Measurements from ENCODE around the gene GSTA2. TPM values are rescaled to one million over a fixed set of nuclear protein-coding genes. Genes with fewer than 3 reads are reported as not detected.

GSTA2 gene
- total and polyA plus RNA-seq, 2 donors from 2014 or later, result 0.28 to 133 TPM

- H3K27me3 ChIP-seq (ENCODE audit: control insufficient read depth, insufficient read depth, low read length), result no peaks in the 10 kb centered on the region
- FAIRE-seq (no peak), DNase-seq (no peak)
- H3K9ac ChIP-seq (ENCODE audit: low read length in 3 of 3), result no peak overlapping the region
- no peak overlapping the region for H3K4me3 ChIP-seq (ENCODE audit: low read length in 3 of 3)
- no peaks in the 10 kb centered on the region for H3K36me3 ChIP-seq (ENCODE audit: control insufficient read depth in 2 of 3, insufficient read depth in 3 of 3, low read length in 3 of 3)
- intact Hi-C loops (cut with DNase I), result no loop called here
- H3K4me1 ChIP-seq (ENCODE audit: control insufficient read depth in 2 of 3, insufficient read depth in 2 of 3, low read depth in 1 of 3, low read length in 3 of 3), result peaks cover 0 to 21% (median 7%) of the 10 kb centered on the region in 3 donors
- no peak for TF ChIP-seq CTCF (IDR thresholded peaks at IDR 0.05; ENCODE audit: borderline replicate concordance, extremely low read depth, insufficient read depth)
- H3K27ac ChIP-seq (ENCODE audit: low read depth in 2 of 2, low read length in 2 of 2), result peak overlapping the region; percentile 40 to 48
- H3K9me3 ChIP-seq (ENCODE audit: control insufficient read depth in 2 of 3, insufficient read depth in 1 of 3, low read length in 3 of 3), result no peaks in the 10 kb centered on the region
Observed at GRCh38 chr6:52727908-52728307, 35.4 kb downstream of the GSTA2 start.

GRCh38 chr6:52726741-52727535 lies 36.3 kb downstream of the GSTA2 start:
- intact Hi-C loops (cut with DNase I), result no loop called here

GRCh38 chr6:52726193-52726542 lies 37.1 kb downstream of the GSTA2 start:
- no peak overlapping the region for H3K9ac ChIP-seq (ENCODE audit: low read length in 3 of 3)
- H3K27ac ChIP-seq (ENCODE audit: low read depth in 2 of 2, low read length in 2 of 2), result peak overlapping the region; percentile 54 to 77
- no peaks in the 10 kb centered on the region for H3K36me3 ChIP-seq (ENCODE audit: control insufficient read depth in 2 of 3, insufficient read depth in 3 of 3, low read length in 3 of 3)
- no peak overlapping the region for H3K4me3 ChIP-seq (ENCODE audit: low read length in 3 of 3)
- peaks cover 0 to 21% (median 7%) of the 10 kb centered on the region in 3 donors for H3K4me1 ChIP-seq (ENCODE audit: control insufficient read depth in 2 of 3, insufficient read depth in 2 of 3, low read depth in 1 of 3, low read length in 3 of 3)
- no peaks in the 10 kb centered on the region for H3K27me3 ChIP-seq (ENCODE audit: control insufficient read depth, insufficient read depth, low read length)
- H3K9me3 ChIP-seq (ENCODE audit: control insufficient read depth in 2 of 3, insufficient read depth in 1 of 3, low read length in 3 of 3), result no peaks in the 10 kb centered on the region
- no peak for TF ChIP-seq CTCF (IDR thresholded peaks at IDR 0.05; ENCODE audit: borderline replicate concordance, extremely low read depth, insufficient read depth)
- DNase-seq (no peak), FAIRE-seq (no peak)
- intact Hi-C loops (cut with DNase I), result no loop called here

More at GRCh38 chr6:52726741-52727535, 36.3 kb downstream of the GSTA2 start:
- Histone ChIP-seq H3K36me3 (ENCODE audit: control insufficient read depth in 2 of 3, insufficient read depth in 3 of 3, low read length in 3 of 3) (no peaks in the 10 kb centered on the region), H3K27ac (ENCODE audit: low read depth in 2 of 2, low read length in 2 of 2) (peak overlapping the region in 1 of 2 donors; percentile 47), H3K4me1 (ENCODE audit: control insufficient read depth in 2 of 3, insufficient read depth in 2 of 3, low read depth in 1 of 3, low read length in 3 of 3) (peaks cover 0 to 21% (median 7%) of the 10 kb centered on the region in 3 donors), H3K9ac (ENCODE audit: low read length in 3 of 3) (no peak overlapping the region), H3K9me3 (ENCODE audit: control insufficient read depth in 2 of 3, insufficient read depth in 1 of 3, low read length in 3 of 3) (no peaks in the 10 kb centered on the region), H3K27me3 (ENCODE audit: control insufficient read depth, insufficient read depth, low read length) (no peaks in the 10 kb centered on the region), H3K4me3 (ENCODE audit: low read length in 3 of 3) (no peak overlapping the region)
- TF ChIP-seq CTCF (IDR thresholded peaks at IDR 0.05; ENCODE audit: borderline replicate concordance, extremely low read depth, insufficient read depth), result no peak
- FAIRE-seq, result no peak
- no peak for DNase-seq
